Uterus (tissue), 2 donors: ENCODE measurements around the gene NMNAT2.

Experiments used
- CTCF ChIP-seq, 4 experiments: fragments of 200-600 bp in 2 of 4; fragments of 450-650 bp in 2 of 4; sonication (generic) in 2 of 4; IDR thresholded peaks; one replicate each; pipeline ENCODE4 v1.5.1; 2016 to 2019; ENCODE audit warnings: antibody characterized with exemption in 4 of 4, mild to moderate bottlenecking in 2 of 4, moderate library complexity in 1 of 4
- POLR2A ChIP-seq, 2 donors: fragments of 450-650 bp; IDR thresholded peaks; one replicate each; pipeline ENCODE4 v1.6.1; 2016; ENCODE audit warnings: antibody characterized with exemption in 2 of 2, mild to moderate bottlenecking in 1 of 2, moderate library complexity in 1 of 2

- TF ChIP-seq CTCF (IDR thresholded peaks at IDR 0.05) (no peak), POLR2A (IDR thresholded peaks at IDR 0.05) (no peak)
These were observed 39.3 kb upstream of the NMNAT2 start for GRCh38 chr1:183457449-183457848.
